Stimulated activated CD8-positive, alpha-beta memory T cell treated with anti-CD3 and anti-CD28 coated beads, Interleukin-4, amount 100 ng/mL, for 4 hours (primary cell): ENCODE data around the gene KDELR1.

Experiments used
- DNase-seq, 2 donors: peaks; one replicate each; pipeline ENCODE4 v3.0.0-alpha.2; 2020; ENCODE audit warnings: low read depth in 2 of 2, low spot score in 1 of 2

Gene KDELR1

GRCh38 chr19:48391100-48392005 lies at the start of gene KDELR1:
Gene KDELR1 (minus strand): TSS chr19:48391551. CDS start chr19:48391358, 193 bp downstream.
- peak; percentile 43 to 47 for DNase-seq

GRCh38 chr19:48436586-48436985 lies 45.2 kb upstream of the KDELR1 start:
- DNase-seq, result no peak

- DNase-seq, result no peak
Observed at GRCh38 chr19:48433337-48433736, 42.0 kb upstream of the KDELR1 start.

DNA sequence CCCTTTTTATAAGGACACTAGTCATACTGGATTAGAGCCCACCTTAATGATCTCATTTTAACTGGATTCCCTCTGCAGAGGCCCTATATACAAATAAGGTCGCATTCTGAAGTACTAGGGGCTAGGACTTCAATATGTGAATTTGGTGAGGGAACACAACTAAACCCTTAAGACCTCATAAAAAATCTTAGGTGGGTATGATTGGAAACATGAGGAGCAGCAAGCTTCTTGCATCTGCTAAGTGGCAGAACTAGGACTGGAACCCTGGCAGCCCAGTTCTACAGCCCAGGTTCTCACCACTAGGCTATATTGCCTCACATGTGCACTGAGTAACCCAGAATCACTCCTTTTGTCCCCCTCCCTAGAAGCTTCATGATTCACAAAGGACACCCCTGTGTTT lies 37.3 kb upstream of the KDELR1 start:
- DNase-seq, result no peak

- no peak for DNase-seq
Observed at GRCh38 chr19:48424694-48425219, 33.4 kb upstream of the KDELR1 start.

DNA sequence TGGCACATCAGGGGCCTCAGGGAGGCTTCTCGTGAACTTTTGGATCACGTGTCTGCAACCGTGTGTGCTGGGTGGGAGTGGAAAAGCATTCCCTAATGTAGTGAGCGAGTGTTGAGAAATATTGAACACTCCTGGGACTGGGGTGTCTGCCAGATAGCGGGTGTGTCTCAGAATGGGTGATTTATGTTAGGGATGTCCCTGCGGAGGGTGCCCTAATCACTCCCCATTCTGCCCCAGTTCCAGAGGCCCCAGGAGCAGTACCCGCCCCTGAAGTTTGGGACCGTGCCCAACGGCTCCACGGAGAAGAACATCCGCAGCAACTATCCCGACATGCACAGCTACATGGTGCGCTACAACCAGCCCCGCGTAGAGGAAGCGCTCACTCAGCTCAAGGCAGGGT lies 30.2 kb upstream of the KDELR1 start:
- DNase-seq, result no peak

GRCh38 chr19:48419158-48419920 lies 28.0 kb upstream of the KDELR1 start:
- peak in 1 of 2 donors; percentile 62 for DNase-seq

- no peak for DNase-seq
Observed at GRCh38 chr19:48418317-48419064, 27.1 kb upstream of the KDELR1 start.

GRCh38 chr19:48417421-48417820 lies 26.1 kb upstream of the KDELR1 start:
- no peak for DNase-seq

GRCh38 chr19:48415806-48416221 lies 24.5 kb upstream of the KDELR1 start:
- DNase-seq, result no peak

- DNase-seq, result peak; percentile 40 to 45
Observed at GRCh38 chr19:48415395-48415794, 24.0 kb upstream of the KDELR1 start.

DNA sequence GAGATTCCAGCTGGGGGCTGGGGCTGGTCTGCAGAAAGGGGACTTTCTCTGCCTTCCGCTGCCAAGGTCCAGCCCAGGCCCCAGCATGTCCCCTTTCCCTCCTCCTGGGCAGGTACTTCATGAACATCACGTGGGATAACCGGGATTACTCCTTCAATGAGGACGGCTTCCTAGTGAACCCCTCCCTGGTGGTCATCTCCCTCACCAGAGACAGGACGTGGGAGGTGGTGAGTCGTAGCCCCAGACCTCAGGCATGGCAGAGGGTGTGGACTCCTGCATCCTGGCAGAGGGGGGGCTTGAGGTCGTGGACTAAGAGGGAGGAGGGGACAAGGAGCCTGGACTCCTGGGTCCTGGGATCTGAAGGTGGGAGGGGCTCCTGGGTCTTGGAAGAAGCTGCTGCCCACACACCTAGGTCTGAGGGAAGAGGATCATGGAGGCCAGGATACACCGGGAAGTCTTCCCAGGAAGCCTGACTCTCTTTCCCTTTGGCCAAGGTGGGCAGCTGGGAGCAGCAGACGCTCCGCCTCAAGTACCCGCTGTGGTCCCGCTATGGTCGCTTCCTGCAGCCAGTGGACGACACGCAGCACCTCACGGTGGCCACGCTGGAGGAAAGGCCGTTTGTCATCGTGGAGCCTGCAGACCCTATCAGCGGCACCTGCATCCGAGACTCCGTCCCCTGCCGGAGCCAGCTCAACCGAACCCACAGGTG lies 22.7 kb upstream of the KDELR1 start:
- no peak for DNase-seq

DNA sequence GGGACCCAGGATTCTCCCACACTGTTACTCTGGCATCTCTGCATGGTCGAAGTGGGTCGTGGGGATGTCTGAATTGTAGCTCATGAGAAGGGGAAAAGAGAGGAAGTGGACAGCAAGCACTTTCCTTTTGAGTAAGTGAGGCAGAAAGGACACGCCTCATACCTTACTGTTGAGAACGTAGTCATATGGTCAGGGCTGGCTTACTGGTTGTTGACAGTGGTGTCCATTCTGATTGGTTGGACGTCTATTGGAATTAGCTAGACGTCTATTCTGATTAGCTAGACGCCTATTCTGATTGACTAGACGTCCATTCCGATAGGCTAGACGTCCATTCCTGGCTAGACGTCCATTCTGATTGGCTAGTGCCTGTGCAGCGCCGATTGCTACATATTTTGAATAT lies 14.5 kb upstream of the KDELR1 start:
- DNase-seq, result no peak

DNA sequence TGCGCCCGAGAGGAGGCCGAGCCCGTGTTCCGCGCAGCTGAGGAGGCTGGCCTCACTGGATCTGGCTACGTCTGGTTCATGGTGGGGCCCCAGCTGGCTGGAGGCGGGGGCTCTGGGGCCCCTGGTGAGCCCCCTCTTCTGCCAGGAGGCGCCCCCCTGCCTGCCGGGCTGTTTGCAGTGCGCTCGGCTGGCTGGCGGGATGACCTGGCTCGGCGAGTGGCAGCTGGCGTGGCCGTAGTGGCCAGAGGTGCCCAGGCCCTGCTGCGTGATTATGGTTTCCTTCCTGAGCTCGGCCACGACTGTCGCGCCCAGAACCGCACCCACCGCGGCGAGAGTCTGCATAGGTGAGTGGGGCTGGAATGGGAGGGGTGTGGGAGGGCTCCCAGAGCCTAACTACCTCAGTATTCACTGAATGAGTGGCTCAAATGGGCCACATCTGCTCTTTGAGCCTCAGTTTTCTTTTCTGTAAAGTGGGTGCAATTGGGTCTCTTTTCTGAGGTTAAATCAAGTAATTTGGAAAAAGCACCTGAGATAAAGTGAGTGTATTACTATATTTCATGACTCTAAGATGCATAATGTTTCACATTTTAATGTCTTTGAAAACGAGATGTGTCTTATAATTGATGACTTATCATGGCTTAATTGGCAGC lies 13.8 kb upstream of the KDELR1 start:
- DNase-seq, result no peak

DNA sequence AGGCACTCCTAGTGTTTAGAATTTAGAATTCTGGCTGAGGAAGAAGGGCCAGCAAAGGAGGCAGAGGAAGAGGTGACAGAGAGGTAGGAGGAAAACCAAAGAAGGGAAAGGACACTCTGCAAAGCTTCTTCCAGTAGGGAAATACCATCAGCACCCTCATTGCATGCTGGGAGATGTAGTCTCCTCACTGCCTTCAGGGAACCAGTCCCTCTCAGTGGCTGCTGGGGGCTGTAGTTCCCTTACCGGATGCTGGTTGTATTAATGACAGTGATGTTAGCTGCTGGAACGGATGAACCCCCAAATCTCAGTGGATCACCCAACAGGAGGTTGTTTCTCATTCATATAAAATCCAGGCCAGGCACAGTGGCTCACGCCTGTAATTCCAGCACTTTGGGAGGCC lies 12.3 kb upstream of the KDELR1 start:
- no peak for DNase-seq

DNA sequence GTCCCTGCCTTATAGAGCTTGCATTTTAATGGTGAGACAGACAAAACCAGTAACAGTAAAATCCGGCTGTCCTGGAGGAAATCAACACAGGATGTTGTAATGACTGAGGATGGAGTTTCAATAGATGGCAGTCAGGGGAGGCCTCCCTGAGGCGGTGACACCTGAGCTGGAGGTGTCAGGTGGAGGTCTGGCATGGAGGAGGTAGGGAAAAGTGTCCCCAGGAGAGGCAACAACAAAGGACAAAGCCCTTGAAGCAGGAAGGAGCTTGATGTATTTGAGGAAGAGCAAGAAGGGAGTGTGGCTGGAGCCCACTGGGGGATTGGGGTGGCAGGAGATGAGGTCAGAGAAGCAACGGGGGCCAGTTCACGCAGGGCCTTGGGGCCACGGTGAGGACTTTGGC lies 9.9 kb upstream of the KDELR1 start:
- DNase-seq, result no peak

DNA sequence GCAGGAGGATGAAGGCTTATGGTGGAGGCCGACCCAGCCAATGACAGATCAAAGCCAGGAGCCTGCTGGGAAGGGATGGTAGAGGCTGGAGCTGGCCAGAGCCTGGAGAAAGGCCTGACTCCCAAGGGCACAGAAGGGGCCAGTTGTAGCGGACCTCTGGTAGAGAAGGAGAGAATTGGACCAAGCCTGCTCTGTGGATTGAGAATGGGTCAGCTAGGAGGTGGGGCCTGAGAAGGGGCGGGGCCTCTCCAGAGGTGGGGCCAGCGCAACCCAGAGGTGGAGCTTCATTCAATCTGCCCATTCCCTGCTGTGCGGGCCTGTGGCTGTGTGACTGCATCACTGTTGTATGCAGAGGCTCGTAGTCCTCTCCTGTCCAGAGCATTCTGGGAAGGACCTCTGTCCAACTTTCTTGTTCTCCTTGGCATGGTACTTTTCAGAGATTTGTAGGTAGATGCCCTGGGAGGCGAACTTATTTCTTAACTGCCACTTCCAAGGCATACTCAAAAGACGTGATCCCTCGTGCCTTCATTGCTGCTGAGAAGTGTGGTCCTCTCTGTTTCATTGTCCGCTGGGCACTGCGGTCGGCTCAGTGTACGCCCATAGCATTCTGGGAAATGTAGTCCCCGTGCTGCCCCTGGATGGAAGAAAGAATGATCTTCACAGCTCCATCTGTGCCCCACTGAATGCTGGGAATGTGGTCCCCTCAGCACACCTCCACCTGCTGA lies 8.8 kb upstream of the KDELR1 start:
- DNase-seq, result no peak

DNA sequence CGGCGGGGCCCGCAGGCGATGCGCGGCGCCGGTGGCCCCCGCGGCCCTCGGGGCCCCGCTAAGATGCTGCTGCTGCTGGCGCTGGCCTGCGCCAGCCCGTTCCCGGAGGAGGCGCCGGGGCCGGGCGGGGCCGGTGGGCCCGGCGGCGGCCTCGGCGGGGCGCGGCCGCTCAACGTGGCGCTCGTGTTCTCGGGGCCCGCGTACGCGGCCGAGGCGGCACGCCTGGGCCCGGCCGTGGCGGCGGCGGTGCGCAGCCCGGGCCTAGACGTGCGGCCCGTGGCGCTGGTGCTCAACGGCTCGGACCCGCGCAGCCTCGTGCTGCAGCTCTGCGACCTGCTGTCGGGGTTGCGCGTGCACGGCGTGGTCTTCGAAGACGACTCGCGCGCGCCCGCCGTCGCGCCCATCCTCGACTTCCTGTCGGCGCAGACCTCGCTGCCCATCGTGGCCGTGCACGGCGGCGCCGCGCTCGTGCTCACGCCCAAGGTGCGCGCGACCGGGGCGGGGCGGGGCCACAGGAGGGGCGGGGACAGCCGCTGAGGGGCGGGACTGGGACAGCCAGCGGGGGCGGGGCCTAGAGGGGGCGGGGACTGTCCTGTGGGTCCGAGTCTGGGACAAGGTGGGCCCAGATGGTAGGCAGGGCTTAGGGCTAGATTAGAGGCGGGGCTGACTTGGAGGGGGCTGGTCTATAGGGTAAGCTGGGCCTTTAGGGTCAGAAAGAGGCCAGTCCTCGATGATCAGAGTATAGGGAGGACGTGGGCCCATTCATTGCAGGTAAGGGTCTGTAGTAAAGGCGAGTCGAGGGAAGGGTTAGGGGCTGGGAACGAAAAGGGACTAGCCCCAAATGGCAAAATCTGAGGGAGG lies 7.3 kb upstream of the KDELR1 start:
- DNase-seq, result peak; percentile 56 to 67

GRCh38 chr19:48398102-48398374 lies 6.7 kb upstream of the KDELR1 start:
- no peak for DNase-seq
